GM12875 (cell line): ENCODE data around the gene GPR162.

Experiments used
- H3K4me3 ChIP-seq: one replicate; pipeline ENCODE4 v1.5.1; 2011; ENCODE audit warnings: low read depth, low read length, control low read depth
- TF ChIP-seq, protein P1 (sequence below): IDR thresholded peaks from 2 replicates; pipeline ENCODE4 v1.5.1; 2011; ENCODE audit warnings: low read depth, mild to moderate bottlenecking, control low read depth, inconsistent platforms, low read length, moderate library complexity, borderline replicate concordance; ENCODE audit not compliant: insufficient read depth

Gene GPR162

DNA sequence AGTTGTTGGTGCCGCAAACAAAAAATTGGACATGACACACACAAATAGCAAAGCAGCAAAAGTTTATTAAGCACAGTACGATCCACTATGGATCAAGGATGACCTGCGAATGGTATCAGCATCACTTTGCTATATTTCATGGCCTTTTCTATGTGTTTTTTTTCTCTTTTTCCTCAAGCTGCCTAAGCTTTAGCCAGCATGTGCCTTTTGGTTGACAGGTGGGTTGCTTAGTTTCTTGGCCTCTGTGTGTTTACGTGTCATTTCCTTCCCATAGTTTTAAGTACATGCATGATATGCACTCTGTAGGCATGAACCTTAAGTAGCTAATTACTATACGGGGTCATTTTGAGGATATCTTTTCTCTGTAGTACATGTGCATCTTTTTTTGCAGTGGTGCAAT is 22.5 kb upstream of the GPR162 start:
- TF ChIP-seq, protein P1, sequence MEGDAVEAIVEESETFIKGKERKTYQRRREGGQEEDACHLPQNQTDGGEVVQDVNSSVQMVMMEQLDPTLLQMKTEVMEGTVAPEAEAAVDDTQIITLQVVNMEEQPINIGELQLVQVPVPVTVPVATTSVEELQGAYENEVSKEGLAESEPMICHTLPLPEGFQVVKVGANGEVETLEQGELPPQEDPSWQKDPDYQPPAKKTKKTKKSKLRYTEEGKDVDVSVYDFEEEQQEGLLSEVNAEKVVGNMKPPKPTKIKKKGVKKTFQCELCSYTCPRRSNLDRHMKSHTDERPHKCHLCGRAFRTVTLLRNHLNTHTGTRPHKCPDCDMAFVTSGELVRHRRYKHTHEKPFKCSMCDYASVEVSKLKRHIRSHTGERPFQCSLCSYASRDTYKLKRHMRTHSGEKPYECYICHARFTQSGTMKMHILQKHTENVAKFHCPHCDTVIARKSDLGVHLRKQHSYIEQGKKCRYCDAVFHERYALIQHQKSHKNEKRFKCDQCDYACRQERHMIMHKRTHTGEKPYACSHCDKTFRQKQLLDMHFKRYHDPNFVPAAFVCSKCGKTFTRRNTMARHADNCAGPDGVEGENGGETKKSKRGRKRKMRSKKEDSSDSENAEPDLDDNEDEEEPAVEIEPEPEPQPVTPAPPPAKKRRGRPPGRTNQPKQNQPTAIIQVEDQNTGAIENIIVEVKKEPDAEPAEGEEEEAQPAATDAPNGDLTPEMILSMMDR = no peak
- no peak overlapping the region for H3K4me3 ChIP-seq

DNA sequence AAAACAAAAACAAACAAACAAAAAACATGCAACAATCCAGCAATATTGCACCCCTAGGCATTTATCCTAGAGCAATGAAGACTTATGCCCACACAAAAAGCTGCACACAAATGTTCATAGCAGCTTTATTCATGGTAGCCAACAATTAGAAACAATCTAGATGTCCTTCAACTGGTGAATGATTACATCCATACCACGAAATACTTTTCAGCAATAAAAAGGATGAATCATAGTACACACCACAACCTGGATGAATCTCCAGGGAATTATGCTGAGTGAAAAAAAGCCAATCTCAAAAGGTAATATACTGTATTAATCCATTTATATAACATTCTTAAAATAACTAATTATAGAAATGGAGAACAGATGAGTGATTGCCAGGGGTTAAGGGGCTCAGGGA is 14.5 kb upstream of the GPR162 start:
- H3K4me3 ChIP-seq = no peak overlapping the region
- TF ChIP-seq, protein P1 = no peak

DNA sequence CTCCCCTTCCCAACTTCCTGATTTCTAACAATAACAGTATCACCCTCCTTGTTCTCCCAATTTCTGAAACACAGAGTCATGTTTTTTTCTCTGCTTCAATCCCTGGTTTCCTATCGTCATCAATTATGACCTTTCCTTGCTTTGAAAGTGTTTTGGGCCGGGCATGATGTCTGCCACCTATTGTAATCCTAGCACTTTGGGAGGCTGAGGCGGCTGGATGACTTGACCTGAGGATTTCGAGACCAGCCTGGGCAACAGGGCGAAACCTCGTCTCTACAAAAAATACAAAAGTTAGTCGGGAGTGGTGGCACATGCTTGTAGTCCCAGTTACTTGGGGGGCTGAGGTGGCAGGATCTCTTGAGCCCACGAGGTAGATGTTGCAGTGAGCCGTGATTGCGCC is 12.6 kb upstream of the GPR162 start:
- no peak overlapping the region for H3K4me3 ChIP-seq
- TF ChIP-seq, protein P1 = no peak

DNA sequence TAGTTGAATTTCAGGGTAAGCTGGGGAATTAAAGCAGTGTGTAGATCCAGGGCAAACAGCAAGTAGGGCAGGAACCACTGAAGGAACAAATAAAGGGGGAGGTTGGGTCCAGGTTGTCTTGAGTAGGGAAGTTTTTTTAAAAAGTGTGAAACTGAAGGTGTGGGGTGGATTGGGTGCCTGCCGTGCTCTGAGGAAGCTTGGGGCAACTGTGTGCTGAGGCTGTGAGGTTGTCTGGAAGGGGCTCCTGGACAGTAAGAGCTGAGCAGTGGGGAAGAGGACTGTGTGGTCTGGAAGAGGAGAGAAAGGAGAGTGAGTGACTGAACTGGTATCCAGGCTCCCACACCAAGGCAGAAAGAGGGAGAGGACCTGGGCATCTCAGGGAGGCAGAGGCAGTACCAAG is 10.9 kb upstream of the GPR162 start:
- no peak overlapping the region for H3K4me3 ChIP-seq
- TF ChIP-seq, protein P1 = no peak

DNA sequence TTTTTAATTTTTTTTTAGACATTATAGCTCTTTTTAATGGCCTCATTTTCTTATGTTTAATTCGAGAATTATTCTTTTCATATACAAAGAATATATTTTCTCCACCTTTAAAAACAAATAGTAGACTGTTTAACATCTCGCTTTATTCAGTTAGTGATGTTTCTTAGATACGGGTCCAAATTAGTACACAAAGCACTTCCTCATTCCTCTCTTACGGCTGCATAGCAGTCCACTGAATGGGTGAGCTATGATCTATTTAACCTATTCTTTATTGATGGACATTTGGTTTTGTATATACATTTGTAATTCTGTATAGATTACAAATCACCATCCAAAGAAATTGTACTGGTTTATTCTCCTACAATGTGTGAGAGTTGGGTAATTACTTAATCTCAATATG is 8.3 kb upstream of the GPR162 start:
- TF ChIP-seq, protein P1 = no peak
- H3K4me3 ChIP-seq = no peak overlapping the region

DNA sequence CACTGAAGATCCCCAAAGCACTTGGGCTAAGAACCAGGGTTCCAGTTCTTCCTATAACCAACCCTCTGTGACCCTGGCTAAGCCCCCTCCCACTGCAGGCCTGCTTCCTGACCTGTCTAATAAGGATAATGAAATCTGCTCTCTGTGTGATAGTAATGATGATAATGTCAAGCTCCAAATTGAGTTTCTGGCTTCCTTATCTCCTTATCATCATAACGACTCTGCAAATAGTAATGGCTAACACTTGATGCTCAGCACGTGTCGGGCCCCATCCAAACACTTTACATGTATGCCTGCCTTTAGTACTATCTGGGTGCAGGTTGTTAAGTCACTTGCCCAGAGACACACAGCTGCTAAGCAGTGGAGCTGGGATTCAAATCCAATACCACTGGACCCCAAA is 5.0 kb upstream of the GPR162 start:
- H3K4me3 ChIP-seq = no peak overlapping the region
- TF ChIP-seq, protein P1 = no peak

DNA sequence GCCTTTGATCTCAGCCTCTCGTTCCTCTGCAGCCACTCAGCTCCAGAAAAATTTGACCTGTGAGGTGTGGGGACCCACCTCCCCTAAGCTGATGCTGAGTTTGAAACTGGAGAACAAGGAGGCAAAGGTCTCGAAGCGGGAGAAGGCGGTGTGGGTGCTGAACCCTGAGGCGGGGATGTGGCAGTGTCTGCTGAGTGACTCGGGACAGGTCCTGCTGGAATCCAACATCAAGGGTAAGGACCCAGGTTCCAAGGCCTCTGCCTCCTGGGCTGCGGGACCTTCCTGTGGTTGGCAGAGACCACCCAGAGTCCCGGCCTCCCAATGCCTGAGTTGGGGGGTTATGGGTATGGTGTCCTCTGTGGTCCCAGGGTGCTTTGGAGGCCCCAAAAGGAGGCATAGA is 4.5 kb upstream of the GPR162 start:
- TF ChIP-seq, protein P1 = no peak
- no peak overlapping the region for H3K4me3 ChIP-seq
